ENCODE measurements around the gene RBM33. TPM values are rescaled to one million over a fixed set of nuclear protein-coding genes. Genes with fewer than 3 reads are reported as not detected.

The RBM33 gene
- total RNA-seq, 4 donors from 2014 or later = 62.8 to 129 (median 92.8) TPM

DNA sequence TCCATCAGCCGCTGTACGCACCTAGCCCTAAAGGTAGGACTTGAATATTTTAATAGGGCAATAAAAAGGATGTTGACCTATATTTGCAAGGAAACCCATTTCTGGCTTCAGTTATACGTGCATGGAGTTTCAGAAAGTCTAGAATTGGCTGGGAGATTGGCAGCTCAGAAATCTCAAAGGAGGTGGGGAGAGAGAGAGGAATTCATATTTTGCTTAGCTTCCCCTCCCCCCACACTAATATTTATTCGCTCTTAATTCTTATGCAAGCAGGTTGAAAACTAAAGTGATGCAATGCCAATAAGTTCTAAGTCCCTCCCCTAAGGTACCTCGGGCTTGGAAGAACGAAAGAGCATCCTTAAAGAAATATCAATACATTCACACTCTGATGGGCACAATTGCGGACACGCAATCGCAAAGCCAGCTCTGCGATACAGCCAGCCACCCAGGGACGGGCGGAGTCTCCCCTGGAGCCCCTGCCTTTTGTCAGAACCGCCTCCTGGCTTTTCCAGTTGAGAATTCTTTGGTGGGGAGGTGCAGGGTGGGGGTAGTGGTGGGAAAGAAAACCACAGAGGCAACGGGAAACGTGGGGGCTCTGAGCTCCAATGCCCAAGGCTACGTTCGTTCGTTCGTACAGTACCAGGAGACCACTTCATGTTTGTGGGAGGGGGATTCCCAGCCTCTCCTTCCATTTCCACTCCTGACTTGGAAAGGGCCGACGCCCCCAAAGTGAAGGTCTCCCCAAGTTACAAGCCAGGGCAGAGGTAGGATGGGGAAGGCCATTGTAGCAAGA is 166.5 kb downstream of the RBM33 start:
- TF ChIP-seq EP300 (IDR thresholded peaks at IDR 0.05; ENCODE audit: low read depth) = no peak
- TF ChIP-seq POLR2A (IDR thresholded peaks at IDR 0.05) = no peak
- no peak for TF ChIP-seq POLR2AphosphoS5 (IDR thresholded peaks at IDR 0.05)
- TF ChIP-seq, protein P1, sequence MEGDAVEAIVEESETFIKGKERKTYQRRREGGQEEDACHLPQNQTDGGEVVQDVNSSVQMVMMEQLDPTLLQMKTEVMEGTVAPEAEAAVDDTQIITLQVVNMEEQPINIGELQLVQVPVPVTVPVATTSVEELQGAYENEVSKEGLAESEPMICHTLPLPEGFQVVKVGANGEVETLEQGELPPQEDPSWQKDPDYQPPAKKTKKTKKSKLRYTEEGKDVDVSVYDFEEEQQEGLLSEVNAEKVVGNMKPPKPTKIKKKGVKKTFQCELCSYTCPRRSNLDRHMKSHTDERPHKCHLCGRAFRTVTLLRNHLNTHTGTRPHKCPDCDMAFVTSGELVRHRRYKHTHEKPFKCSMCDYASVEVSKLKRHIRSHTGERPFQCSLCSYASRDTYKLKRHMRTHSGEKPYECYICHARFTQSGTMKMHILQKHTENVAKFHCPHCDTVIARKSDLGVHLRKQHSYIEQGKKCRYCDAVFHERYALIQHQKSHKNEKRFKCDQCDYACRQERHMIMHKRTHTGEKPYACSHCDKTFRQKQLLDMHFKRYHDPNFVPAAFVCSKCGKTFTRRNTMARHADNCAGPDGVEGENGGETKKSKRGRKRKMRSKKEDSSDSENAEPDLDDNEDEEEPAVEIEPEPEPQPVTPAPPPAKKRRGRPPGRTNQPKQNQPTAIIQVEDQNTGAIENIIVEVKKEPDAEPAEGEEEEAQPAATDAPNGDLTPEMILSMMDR (IDR thresholded peaks at IDR 0.05) = no peak
- Histone ChIP-seq H3K4me1 (peaks cover 0 to 63% (median 46%) of the 10 kb centered on the region in 4 donors), H3K9me3 (no peaks in the 10 kb centered on the region), H3K27me3 (peaks cover 100% of the 10 kb centered on the region), H3K36me3 (no peaks in the 10 kb centered on the region), H3K4me3 (peak overlapping the region in 1 of 4 donors; percentile 48), H3K27ac (no peak overlapping the region)
- no peak for DNase-seq
- 9 to 10% methylated on average over 7 to 21 of the region's 21 CpGs for WGBS, 2 donors (ENCODE audit: low coverage in 1 of 2)
- in situ Hi-C loops (cut with MboI; ENCODE audit: low pct_ligation_motif_present in 1 of 4, low pct_unique_long_range_greater_than_20kb in 1 of 4, low sequenced_read_pairs in 3 of 4) (loop anchor here in 2 of 4 donors (10.0 to 25.0 kb wide), 3 partner anchors 651 to 1001 kb away; no protein-coding TSS in a partner anchor), intact Hi-C loops (cut with DNase I; ENCODE audit: low total_unique reads) (no loop called here)

DNA sequence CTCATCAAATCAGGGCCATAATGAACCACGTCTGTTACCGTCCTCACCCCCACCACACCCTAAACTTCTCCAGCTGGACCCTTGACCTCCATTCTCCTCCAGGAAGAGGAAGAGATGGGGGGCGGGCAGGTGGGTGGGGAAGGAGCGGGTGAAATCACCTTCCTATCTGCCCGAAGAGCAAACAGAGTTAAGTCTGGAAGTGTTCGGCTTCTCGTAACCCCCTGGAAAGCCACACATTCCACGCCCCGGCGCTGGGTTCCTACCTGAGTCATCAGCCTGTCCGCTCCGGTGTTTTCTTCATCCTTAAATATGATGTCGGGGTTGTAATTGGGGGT is 167.1 kb downstream of the RBM33 start:
- Histone ChIP-seq H3K27ac (no peak overlapping the region), H3K4me3 (peak overlapping the region in 1 of 4 donors; percentile 36), H3K36me3 (no peaks in the 10 kb centered on the region), H3K27me3 (peaks cover 99% of the 10 kb centered on the region), H3K4me1 (peaks cover 0 to 58% (median 44%) of the 10 kb centered on the region in 4 donors), H3K9me3 (no peaks in the 10 kb centered on the region)
- 2% methylated on average over 13 of the region's 13 CpGs; no CpG with 5 or more reads in 1 of the 2 donors for WGBS, 2 donors (ENCODE audit: low coverage in 1 of 2)
- in situ Hi-C loops (cut with MboI; ENCODE audit: low pct_ligation_motif_present in 1 of 4, low pct_unique_long_range_greater_than_20kb in 1 of 4, low sequenced_read_pairs in 3 of 4) (loop anchor here in 2 of 4 donors (10.0 to 25.0 kb wide), 3 partner anchors 651 to 1001 kb away; no protein-coding TSS in a partner anchor), intact Hi-C loops (cut with DNase I; ENCODE audit: low total_unique reads) (no loop called here)
- TF ChIP-seq, protein P1 (IDR thresholded peaks at IDR 0.05) = no peak
- TF ChIP-seq POLR2AphosphoS5 (IDR thresholded peaks at IDR 0.05) = no peak
- TF ChIP-seq EP300 (IDR thresholded peaks at IDR 0.05; ENCODE audit: low read depth) = no peak
- no peak for TF ChIP-seq POLR2A (IDR thresholded peaks at IDR 0.05)
- peak; percentile 55 for DNase-seq

DNA sequence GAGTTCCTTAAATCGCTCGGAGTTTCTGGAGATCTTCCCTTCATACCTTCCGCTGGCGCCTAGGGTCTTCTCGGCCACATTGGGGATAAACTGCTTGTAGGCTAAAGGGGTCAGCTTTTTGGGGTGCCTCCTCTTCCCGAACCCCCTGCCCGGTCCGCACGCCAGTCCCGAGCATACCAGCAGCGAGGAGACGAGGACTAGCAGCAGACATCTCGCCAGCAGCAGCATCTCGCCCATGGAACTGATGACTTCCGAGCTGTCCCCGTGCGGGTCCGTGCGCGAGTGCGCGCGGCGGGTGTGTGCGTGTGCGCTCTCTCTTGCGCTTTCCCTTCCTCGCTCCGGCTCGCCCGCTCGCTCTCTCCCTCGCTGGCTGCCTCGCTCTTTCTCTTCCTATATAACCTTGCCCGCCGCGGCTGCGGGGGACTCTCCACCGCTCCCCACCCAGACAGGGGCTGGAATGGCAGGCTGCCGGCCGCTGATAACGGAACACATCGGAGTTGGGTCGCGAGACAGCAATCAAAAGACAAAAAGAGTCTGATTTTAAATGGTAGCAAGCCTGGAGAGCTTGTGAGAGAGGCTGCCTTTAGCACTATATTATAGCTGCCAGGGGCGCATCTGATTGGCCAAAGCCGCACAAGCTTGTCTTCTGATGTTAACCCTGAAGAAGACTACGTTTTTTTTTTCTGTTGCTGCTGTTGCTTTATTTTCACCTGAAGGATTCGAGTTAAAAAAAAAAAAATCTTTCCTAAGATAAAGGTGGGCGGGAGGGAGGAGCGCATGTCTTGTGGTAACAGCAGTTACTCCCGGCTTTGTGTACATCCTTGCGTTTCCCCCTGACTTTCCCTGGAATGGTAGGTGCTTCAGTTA is 167.7 kb downstream of the RBM33 start, which contains the start of gene SHH:
Gene SHH, minus strand, starts transcription at position 569 of the 867 bp plus-strand sequence. Its CDS starts 341 bp downstream, at position 228.
- H3K27me3 ChIP-seq = peaks cover 94% of the 10 kb centered on the region
- 1 to 3% methylated on average over 8 to 53 of the region's 53 CpGs for WGBS, 2 donors (ENCODE audit: low coverage in 1 of 2)
- H3K27ac ChIP-seq = no peak within 1 kb of the TSS

More for the DNA sequence above, 167.7 kb downstream of the RBM33 start, which contains the start of gene SHH:
- in situ Hi-C loops (cut with MboI; ENCODE audit: low pct_ligation_motif_present in 1 of 4, low pct_unique_long_range_greater_than_20kb in 1 of 4, low sequenced_read_pairs in 3 of 4) = loop anchor here in 2 of 4 donors (10.0 to 25.0 kb wide), 3 partner anchors 650 to 1000 kb away; no protein-coding TSS in a partner anchor
- Histone ChIP-seq H3K9me3 (no peaks in the 10 kb centered on the region), H3K4me1 (peaks cover 0 to 53% (median 44%) of the 10 kb centered on the region in 4 donors), H3K4me3 (peak within 1 kb of the TSS in 3 of 4 donors; percentile 5 to 36 (median 11)), H3K36me3 (no peaks in the 10 kb centered on the region)
- no peak for DNase-seq
- TF ChIP-seq, protein P1 (IDR thresholded peaks at IDR 0.05) = no peak
- no peak for TF ChIP-seq EP300 (IDR thresholded peaks at IDR 0.05; ENCODE audit: low read depth)
- no peak for TF ChIP-seq POLR2A (IDR thresholded peaks at IDR 0.05)
- TF ChIP-seq POLR2AphosphoS5 (IDR thresholded peaks at IDR 0.05) = no peak
- intact Hi-C loops (cut with DNase I; ENCODE audit: low total_unique reads) = no loop called here
